Activated CD4-positive, alpha-beta memory T cell treated with anti-CD3 and anti-CD28 coated beads, Interleukin-2, amount 10 ng/mL, durations not matched to agents 7 days and 5 days (primary cell): ENCODE results near the gene CMTM6. TPM values are rescaled to one million over a fixed set of nuclear protein-coding genes. Genes with fewer than 3 reads are reported as not detected.
A peak's percentile ranks its signal among the peaks of the same experiment; 100 is the strongest.
"Not testable (repeated sequence)": the region's sequence is repeated elsewhere in the genome, so short reads cannot be mapped to it uniquely, and the experiment has no call there.

Experiments
- CTCF ChIA-PET: fragments of 350-600 bp; sonication (Branson Sonifier 250); formaldehyde crosslinking; loops from one replicate; lab custom pipeline; 2021; ENCODE audit warnings: antibody characterized with exemption, inconsistent platforms; lab: Charles Lee
- POLR2A ChIA-PET: fragments of 350-600 bp; sonication (Branson Sonifier 250); formaldehyde crosslinking; loops from one replicate; lab custom pipeline; 2021; ENCODE audit warnings: antibody characterized with exemption; lab: Charles Lee
- DNase-seq: peaks from one replicate; pipeline ENCODE4 v3.0.0-alpha.2; 2020
- H3K27ac Mint-ChIP-seq: one replicate; pipeline ENCODE4 v1.8.0; 2021; ENCODE audit warnings: mild to moderate bottlenecking, mixed read lengths
- H3K27me3 Mint-ChIP-seq: one replicate; pipeline ENCODE4 v1.8.0; 2021; ENCODE audit warnings: mixed read lengths
- H3K36me3 Mint-ChIP-seq: one replicate; pipeline ENCODE4 v1.8.0; 2021; ENCODE audit warnings: low read depth, mixed read lengths
- H3K4me1 Mint-ChIP-seq: one replicate; pipeline ENCODE4 v1.8.0; 2021; ENCODE audit warnings: mixed read lengths
- H3K4me3 Mint-ChIP-seq: one replicate; pipeline ENCODE4 v1.8.0; 2021; ENCODE audit warnings: mild to moderate bottlenecking, mixed read lengths
- H3K9me3 Mint-ChIP-seq: one replicate; pipeline ENCODE4 v1.8.0; 2021; ENCODE audit warnings: mixed read lengths
- total RNA-seq, 2 experiments: library from RNA; stranded (reverse); gene quantifications; one replicate each; pipeline ENCODE4 v1.2.3, GENCODE V29; 2021

Gene CMTM6
- total RNA-seq, 2 experiments from 2014 or later: 89.5 to 91.8 TPM

DNA sequence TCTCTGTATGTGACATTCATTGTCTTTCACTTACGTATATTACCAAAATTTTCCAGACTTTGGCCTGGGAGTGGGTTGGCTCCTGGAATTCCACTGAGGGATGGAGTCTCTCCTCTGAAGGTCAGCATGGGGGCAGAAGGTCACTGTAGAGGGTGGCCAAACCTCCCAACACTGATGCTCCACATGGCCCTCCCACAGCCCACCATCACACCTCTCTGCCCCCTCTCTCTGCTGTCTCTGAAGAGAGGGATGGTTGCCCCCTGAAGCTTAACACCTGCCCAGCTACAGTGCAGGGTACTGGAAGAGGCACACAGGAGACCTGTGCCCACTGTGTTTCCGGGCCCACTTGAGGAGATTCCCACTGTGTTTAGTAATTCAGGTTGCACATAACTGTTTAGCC, 52.2 kb downstream of the CMTM6 start:
- H3K27ac Mint-ChIP-seq: no peak overlapping the region

DNA sequence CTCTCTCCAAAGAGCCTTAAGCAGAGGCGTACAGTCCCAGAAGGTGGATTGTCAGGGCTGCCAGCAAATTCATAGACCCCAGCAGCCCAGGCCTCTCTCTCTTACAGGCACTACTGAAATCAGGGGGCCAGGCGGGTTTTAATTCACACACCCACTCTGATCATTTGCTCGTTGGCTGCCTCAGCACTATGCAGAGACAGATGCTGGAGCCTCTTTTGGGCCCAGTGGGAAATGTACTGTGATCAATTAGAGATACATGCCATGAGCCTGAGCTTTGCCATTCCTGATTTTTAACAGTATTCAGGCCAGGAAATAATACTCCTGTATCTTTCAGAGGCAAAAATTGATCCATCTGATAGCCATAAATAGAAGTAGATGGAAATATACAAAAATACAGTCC, 53.0 kb downstream of the CMTM6 start:
- DNase-seq: no peak
- H3K27me3 Mint-ChIP-seq: no peaks in the 10 kb centered on the region
- H3K27ac Mint-ChIP-seq: no peak overlapping the region
- POLR2A ChIA-PET: interaction anchor here (1.0 to 2.4 kb wide), 2 partner anchors 17 to 21 kb away, joined by 5 to 12 read pairs; no protein-coding TSS in a partner anchor
- H3K9me3 Mint-ChIP-seq: no peaks in the 10 kb centered on the region
- H3K4me1 Mint-ChIP-seq: peaks cover 14% of the 10 kb centered on the region
- peaks cover 67% of the 10 kb centered on the region for H3K36me3 Mint-ChIP-seq
- no peak overlapping the region for H3K4me3 Mint-ChIP-seq
- CTCF ChIA-PET: no interaction called here

More for the DNA sequence above, 52.2 kb downstream of the CMTM6 start:
- no peak for DNase-seq
- ChIA-PET CTCF (interaction anchor here (0.9 kb wide), 1 partner anchor 17 kb away, joined by 3 read pairs; no protein-coding TSS in a partner anchor), POLR2A (interaction anchor here (1.0 to 2.4 kb wide), 2 partner anchors 18 to 21 kb away, joined by 5 to 12 read pairs; no protein-coding TSS in a partner anchor)
- Mint-ChIP-seq H3K4me3 (no peak overlapping the region), H3K9me3 (no peaks in the 10 kb centered on the region), H3K4me1 (peaks cover 16% of the 10 kb centered on the region), H3K27me3 (no peaks in the 10 kb centered on the region), H3K36me3 (peaks cover 68% of the 10 kb centered on the region)

DNA sequence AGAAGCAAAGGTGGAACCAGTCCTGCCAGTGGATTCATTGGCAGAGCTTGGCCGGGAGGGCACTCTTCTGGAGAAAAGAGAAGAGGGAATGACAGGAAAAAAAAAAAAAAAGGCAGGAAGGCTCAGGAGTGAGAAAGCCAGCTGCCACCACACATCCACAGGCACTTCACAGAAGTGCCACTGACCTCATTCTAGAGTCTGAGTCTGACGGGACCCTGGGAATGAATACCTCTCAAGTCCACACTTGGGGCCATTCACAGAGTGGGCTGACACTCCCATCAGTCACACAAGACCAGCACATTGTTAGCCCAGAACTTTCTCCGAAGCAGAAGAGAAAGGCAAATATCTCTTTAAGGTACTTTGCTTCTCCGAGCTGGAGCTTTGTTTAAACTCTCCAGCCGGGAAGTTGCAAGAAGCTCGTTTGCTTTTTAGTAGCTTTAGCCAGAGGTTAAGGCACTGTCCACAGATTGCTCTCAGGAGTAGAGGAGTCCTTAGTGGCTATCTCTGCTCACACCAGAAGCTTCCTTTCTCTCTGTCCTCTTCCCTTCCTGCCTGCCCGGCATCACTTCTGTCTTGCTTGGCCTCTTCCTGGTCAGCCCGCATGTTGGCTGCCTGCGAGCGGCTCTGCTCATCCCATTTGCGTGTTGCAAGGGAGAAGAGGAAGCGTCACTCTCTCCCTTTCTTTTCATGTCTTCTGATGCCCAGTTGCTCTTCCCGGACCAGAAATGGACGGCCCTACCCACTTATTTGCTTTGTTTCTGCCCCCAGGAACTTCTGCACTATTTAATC, 53.8 kb downstream of the CMTM6 start:
- no peak overlapping the region for H3K4me3 Mint-ChIP-seq

DNA sequence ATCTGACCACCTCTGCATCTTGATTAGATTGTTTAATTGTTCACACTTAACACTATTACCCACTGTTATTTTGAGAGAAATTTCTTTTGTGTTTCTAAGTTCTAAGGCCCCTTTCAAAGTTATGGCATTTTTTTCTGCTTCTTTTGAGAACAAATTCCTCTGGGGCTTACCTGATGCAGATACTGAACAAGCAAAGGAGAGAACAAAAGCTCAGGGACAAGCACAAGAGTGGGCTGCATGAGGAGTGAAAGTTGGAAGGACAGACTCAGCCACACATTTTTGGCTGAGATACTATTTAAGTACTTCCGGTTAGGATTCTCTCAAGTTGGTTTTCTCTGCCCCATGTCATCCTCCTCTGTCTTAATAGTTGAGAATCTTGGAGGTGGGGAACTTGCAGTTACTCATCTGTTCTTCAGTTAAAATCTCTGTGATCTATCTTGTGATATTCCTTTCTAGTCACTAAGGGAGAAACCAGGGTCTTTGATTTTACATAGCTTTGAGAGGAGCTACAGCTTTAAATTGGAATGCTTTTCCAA, 54.7 kb downstream of the CMTM6 start:
- peaks cover 66% of the 10 kb centered on the region for H3K36me3 Mint-ChIP-seq
- H3K9me3 Mint-ChIP-seq: no peaks in the 10 kb centered on the region
- no peak for DNase-seq
- H3K4me1 Mint-ChIP-seq: peaks cover 25% of the 10 kb centered on the region
- H3K27ac Mint-ChIP-seq: no peak overlapping the region
- H3K4me3 Mint-ChIP-seq: no peak overlapping the region
- H3K27me3 Mint-ChIP-seq: no peaks in the 10 kb centered on the region
- CTCF ChIA-PET: interaction anchor here (1.0 kb wide), 1 partner anchor 20 kb away, joined by 3 read pairs; no protein-coding TSS in a partner anchor
- POLR2A ChIA-PET: no interaction called here

More for the DNA sequence above, 53.8 kb downstream of the CMTM6 start:
- no peak for DNase-seq
- CTCF ChIA-PET: interaction anchor here (1.0 kb wide), 1 partner anchor 19 kb away, joined by 3 read pairs; no protein-coding TSS in a partner anchor
- Mint-ChIP-seq H3K36me3 (peaks cover 67% of the 10 kb centered on the region), H3K27me3 (no peaks in the 10 kb centered on the region), H3K9me3 (no peaks in the 10 kb centered on the region), H3K27ac (no peak overlapping the region), H3K4me1 (peaks cover 16% of the 10 kb centered on the region)
- POLR2A ChIA-PET: no interaction called here

DNA sequence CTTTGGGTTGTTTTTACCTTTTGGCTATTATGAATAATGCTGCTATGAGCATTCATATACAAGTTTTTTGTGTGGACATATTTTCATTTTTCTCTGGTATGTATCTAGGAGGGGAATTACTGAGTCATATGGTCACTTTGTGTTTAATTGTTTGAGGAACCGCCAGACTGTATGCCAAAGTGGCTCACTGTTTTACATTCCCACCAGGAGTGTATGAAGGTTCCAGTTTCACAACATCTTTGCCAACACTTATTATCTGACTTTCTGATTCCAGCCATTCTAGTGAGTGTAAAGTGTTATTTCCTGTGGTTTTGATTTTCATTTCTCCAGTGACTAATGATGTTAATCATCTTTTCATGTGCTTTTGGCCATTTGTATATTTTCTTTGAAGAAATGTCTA, 59.2 kb downstream of the CMTM6 start:
- peak; percentile 11 for DNase-seq
- ChIA-PET POLR2A (interaction anchor here (0.9 kb wide), 1 partner anchor 16 kb away, joined by 4 read pairs; no protein-coding TSS in a partner anchor), CTCF (interaction anchor here (1.0 to 1.5 kb wide), 2 partner anchors 10 to 24 kb away, joined by 3 to 7 read pairs; no protein-coding TSS in a partner anchor)
- H3K4me1 Mint-ChIP-seq: peaks cover 49% of the 10 kb centered on the region
- H3K27me3 Mint-ChIP-seq: no peaks in the 10 kb centered on the region
- peak overlapping the region; percentile 34 for H3K27ac Mint-ChIP-seq
- no peaks in the 10 kb centered on the region for H3K9me3 Mint-ChIP-seq
- peaks cover 57% of the 10 kb centered on the region for H3K36me3 Mint-ChIP-seq
- no peak overlapping the region for H3K4me3 Mint-ChIP-seq

DNA sequence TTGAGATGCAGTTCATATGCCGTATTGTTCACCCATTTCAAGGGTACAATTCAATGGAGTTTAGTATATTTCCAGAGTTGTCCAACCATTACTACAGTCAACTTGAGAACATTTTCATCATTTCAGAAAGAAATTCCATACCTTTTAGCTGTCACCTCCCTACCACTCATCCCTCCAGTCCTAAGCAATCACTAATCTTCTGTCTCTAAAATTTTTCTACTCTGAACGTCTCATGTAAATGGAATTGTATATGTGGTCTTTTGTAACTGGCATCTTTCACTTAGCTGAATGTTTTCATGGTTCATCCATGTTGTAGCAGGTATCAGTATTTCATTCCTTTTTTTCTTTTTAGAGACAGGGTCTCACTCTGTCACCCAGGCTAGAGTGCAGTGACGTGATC, 59.9 kb downstream of the CMTM6 start:
- DNase-seq: no peak
- POLR2A ChIA-PET: interaction anchor here (1.1 kb wide), 1 partner anchor 18 kb away, joined by 4 read pairs; no protein-coding TSS in a partner anchor
- H3K27ac Mint-ChIP-seq: no peak overlapping the region
- H3K9me3 Mint-ChIP-seq: no peaks in the 10 kb centered on the region
- peaks cover 53% of the 10 kb centered on the region for H3K4me1 Mint-ChIP-seq
- no peak overlapping the region for H3K4me3 Mint-ChIP-seq
- CTCF ChIA-PET: interaction anchor here (0.8 to 1.1 kb wide), 2 partner anchors 15 to 25 kb away, joined by 4 to 5 read pairs; no protein-coding TSS in a partner anchor
- H3K27me3 Mint-ChIP-seq: no peaks in the 10 kb centered on the region
- H3K36me3 Mint-ChIP-seq: peaks cover 52% of the 10 kb centered on the region

DNA sequence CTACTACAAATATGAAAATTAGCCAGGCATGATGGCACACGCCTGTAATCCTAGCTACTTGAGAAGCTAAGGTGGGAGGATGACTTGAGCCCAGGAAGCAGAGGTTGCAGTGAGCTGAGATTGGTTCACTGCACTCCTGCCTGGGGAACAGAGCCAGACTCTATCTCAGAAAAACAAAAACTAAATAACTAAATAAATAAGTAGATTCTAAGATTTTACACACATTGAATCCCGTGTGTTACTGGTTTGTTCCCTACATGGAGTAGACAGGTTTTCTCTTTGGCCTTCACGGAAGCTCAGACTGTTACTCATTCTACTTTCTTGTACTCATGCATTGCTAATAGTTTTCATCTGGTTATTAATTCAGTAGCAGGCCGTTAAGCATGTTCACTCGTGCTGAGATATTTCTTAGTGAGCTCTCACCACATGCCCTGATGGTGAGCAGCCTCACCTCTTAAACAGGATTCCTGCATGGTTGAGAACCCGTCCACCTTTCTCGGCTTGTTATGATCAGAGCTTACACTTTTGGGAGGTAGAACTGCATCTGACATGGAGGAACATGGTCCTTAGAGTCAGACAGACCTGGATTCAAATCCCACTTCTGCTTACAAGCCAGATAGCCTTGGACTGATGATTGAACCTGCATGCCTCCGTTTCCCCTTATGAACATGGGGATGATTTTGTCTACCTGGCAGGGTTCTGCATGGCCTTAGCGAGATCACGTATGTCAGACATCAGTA, 61.9 kb downstream of the CMTM6 start:
- POLR2A ChIA-PET: interaction anchor here (1.2 to 5.4 kb wide), 4 partner anchors 13 to 26 kb away, joined by 3 to 25 read pairs (median 7); no protein-coding TSS in a partner anchor
- H3K9me3 Mint-ChIP-seq: no peaks in the 10 kb centered on the region
- peaks cover 34% of the 10 kb centered on the region for H3K36me3 Mint-ChIP-seq
- H3K4me1 Mint-ChIP-seq: peaks cover 65% of the 10 kb centered on the region
- no peak overlapping the region for H3K4me3 Mint-ChIP-seq
- CTCF ChIA-PET: interaction anchor here (1.1 to 3.7 kb wide), 3 partner anchors 17 to 50 kb away, joined by 4 to 16 read pairs (median 4); partner anchors contain the start of gene CMTM7
- H3K27me3 Mint-ChIP-seq: no peaks in the 10 kb centered on the region
- H3K27ac Mint-ChIP-seq: no peak overlapping the region
- peak; percentile 9 for DNase-seq

DNA sequence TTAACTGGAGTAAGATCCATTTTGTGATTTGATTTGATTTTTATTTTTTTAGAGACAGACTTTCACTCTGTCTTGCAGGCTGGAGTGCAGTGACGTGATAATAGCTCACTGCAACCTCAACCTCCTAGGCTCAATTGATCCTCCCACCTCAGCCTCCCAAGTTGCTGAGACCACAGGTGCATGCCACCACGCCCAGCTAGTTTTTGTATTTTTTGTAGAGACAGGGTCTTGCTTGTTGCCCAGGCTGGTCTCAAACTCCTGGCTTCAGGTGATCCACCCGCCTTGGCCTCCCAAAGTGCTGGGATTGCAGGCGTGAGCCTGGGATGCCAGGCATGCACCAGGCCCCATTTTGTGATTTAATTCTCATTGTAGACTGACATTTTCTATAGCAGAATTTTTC, 63.2 kb downstream of the CMTM6 start:
- Mint-ChIP-seq H3K36me3 (peaks cover 26% of the 10 kb centered on the region), H3K27ac (peak overlapping the region; percentile 84), H3K4me1 (peaks cover 73% of the 10 kb centered on the region)
- not testable (repeated sequence) for H3K27me3 Mint-ChIP-seq, H3K4me3 Mint-ChIP-seq, H3K9me3 Mint-ChIP-seq
- ChIA-PET POLR2A (interaction anchor here (1.1 to 5.4 kb wide), 7 partner anchors 11 to 48 kb away, joined by 3 to 25 read pairs (median 3); partner anchors contain the start of gene CMTM7), CTCF (interaction anchor here (0.6 to 3.7 kb wide), 3 partner anchors 29 to 995 kb away, joined by 3 to 16 read pairs (median 8); no protein-coding TSS in a partner anchor)
- DNase-seq: peak; percentile 15

DNA sequence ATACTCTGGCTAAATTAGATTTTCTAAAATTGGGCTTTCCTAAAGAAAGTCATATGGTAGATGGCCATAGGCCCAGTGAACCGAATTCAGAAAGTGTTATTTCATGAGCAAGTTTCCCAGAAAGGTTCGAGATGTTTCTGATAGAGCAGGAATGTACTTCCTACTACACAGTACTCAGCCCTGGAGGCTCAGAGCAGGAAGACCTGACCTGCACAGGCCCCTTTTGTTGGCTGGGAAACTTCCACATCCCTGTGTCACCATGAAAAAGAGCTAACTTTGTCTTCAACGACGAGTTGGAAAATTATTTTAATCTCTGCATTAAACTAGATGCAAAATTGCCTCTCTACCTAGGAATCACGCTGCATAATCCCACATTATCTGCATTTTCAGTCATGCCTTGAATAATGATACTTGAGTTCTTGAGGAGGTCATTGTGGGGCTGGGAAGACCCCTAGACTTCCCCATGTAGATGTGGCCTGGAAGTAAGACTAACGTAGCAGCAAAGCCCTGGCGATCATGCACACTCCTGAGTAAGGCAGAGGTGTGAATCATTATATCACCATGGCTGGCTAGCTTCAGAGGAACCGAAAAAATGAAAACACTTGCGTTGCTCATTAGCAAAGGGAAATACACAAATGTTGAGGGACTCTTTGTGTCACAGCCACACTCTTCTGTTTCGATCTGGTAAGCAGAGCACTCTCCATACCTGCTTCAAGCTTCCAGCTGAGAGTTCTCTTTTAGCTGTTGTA, 63.9 kb downstream of the CMTM6 start:
- POLR2A ChIA-PET: interaction anchor here (1.1 to 5.4 kb wide), 9 partner anchors 10 to 67 kb away, joined by 3 to 25 read pairs (median 4); partner anchors contain the start of gene CMTM7
- Mint-ChIP-seq H3K36me3 (peaks cover 21% of the 10 kb centered on the region), H3K4me1 (peaks cover 69% of the 10 kb centered on the region), H3K27me3 (no peaks in the 10 kb centered on the region), H3K27ac (peak overlapping the region; percentile 84), H3K4me3 (peak overlapping the region; percentile 37), H3K9me3 (no peaks in the 10 kb centered on the region)
- DNase-seq: peak; percentile 27
- CTCF ChIA-PET: interaction anchor here (0.6 to 3.7 kb wide), 6 partner anchors 11 to 994 kb away, joined by 3 to 16 read pairs (median 4); no protein-coding TSS in a partner anchor

DNA sequence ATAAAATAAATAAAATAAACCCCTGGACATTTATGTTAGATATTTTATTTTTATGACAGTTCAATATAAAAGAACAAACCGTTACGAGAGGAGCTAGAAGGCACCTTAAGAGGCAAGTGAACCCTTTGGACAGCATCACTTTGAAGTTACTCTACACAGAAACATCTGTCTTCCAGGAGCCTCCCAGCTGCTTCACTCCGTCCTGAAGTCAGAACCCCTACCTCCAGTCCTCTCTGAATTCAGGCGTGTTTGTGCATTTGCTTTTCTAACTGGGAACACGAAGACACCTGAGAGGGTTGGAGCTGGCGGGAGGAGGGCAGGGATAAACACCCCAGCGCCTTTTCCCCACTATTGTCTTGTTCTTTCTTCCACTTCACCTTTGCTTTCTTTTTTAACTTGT, 64.8 kb downstream of the CMTM6 start:
- Mint-ChIP-seq H3K4me3 (no peak overlapping the region), H3K36me3 (peaks cover 18% of the 10 kb centered on the region), H3K27me3 (no peaks in the 10 kb centered on the region), H3K4me1 (peaks cover 70% of the 10 kb centered on the region), H3K27ac (no peak overlapping the region), H3K9me3 (no peaks in the 10 kb centered on the region)
- no peak for DNase-seq
- CTCF ChIA-PET: interaction anchor here (2.1 to 3.7 kb wide), 2 partner anchors 31 to 40 kb away, joined by 8 to 16 read pairs; no protein-coding TSS in a partner anchor
- POLR2A ChIA-PET: interaction anchor here (1.0 to 5.4 kb wide), 5 partner anchors 9 to 66 kb away, joined by 4 to 25 read pairs (median 4); no protein-coding TSS in a partner anchor

DNA sequence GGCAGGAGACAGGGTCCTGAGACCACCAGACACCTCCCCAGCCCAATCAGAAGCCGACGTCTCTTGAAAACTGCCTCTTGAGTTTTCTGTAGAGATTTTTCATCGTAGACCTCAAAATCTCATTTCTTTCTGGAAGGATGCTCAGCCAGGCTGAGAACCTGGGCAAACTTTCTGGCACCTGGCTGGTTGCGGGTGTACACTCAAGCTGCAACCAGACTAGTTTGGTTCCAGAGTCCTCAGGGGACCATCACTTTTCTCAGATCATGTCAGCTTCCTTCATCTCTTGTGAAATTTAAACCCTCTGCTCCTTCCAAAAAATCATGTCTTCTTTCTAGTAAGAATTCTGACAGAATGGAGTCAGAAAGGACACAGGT, 65.8 kb downstream of the CMTM6 start:
- Mint-ChIP-seq H3K4me1 (peaks cover 74% of the 10 kb centered on the region), H3K27me3 (no peaks in the 10 kb centered on the region), H3K9me3 (no peaks in the 10 kb centered on the region), H3K4me3 (no peak overlapping the region), H3K36me3 (peaks cover 10% of the 10 kb centered on the region), H3K27ac (peak overlapping the region; percentile 75)
- DNase-seq: no peak
- ChIA-PET POLR2A (interaction anchor here (1.5 to 5.4 kb wide), 2 partner anchors 10 to 13 kb away, joined by 4 to 25 read pairs; no protein-coding TSS in a partner anchor), CTCF (no interaction called here)
